Left kidney (tissue), 2 donors: ENCODE data around the gene CYP11A1. TPM values are rescaled to one million over a fixed set of nuclear protein-coding genes. Genes with fewer than 3 reads are reported as not detected.

Experiments used
- DNase-seq: peaks from one replicate; pipeline ENCODE4 v3.0.0-alpha.2; 2013
- polyA plus RNA-seq: library from polyadenylated mRNA; unstranded; fragments of 120-200 nt; gene quantifications from one replicate; pipeline ENCODE4 v1.2.1, GENCODE V29; 2013; ENCODE audit not compliant: insufficient read length

The CYP11A1 gene
- polyA plus RNA-seq, 1 donor = 1.2 TPM

DNA sequence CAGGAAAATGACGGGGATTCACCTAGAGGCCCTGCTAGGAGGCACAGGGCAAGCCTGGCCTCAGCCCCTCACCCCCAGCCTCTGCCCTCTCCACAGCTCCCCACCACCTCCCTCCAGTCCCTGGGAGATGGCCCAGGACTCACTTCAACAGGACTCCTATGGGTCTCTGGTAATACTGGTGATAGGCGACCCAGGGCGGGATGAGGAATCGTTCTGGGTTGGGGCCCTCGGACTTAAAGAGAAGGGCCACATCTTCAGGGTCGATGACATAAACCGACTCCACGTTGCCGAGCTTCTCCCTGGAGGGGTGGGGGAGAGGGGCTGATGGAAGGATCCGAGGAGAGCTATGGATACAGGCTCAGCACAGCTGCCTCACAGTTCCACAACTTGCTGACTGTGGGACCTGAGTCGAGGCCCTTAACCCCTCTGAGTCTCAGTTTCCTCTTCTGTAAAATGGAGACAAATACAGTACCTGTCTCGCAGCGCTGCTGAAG, 19.6 kb downstream of the CYP11A1 start:
- DNase-seq = no peak

DNA sequence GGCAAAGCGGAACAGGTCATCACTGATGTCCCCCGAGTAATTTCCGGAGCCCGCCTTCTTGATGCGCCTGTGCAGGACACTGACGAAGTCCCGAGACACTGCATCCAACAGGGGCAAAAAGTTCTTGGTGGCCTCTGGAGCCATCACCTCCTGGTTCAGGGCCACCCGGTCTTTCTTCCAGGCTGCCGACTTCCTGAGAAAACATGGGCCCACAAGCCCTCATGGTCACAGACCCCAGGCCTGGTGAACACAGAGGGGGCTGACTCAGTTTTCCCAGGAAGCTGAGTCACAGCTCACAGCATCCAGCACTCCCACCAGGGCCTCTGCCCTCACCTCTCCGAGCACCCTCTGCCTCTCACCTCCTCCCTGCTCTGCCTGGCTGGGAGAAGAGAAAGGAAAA, 22.4 kb downstream of the CYP11A1 start:
- DNase-seq = no peak

DNA sequence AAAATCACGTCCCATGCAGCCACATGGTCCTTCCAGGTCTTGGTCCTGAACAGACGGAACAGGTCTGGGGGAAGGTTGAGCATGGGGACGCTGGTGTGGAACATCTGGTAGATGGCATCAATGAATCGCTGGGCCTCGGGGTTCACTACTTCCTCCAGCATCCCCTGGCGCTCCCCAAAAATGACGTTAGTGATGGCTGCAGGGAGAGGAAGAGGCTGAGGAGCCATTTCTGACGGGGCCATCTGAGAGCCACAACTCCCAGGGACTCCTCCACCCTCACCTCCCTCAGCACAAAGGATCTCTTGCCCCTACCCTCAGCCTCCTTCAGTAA, 23.7 kb downstream of the CYP11A1 start:
- DNase-seq = no peak

DNA sequence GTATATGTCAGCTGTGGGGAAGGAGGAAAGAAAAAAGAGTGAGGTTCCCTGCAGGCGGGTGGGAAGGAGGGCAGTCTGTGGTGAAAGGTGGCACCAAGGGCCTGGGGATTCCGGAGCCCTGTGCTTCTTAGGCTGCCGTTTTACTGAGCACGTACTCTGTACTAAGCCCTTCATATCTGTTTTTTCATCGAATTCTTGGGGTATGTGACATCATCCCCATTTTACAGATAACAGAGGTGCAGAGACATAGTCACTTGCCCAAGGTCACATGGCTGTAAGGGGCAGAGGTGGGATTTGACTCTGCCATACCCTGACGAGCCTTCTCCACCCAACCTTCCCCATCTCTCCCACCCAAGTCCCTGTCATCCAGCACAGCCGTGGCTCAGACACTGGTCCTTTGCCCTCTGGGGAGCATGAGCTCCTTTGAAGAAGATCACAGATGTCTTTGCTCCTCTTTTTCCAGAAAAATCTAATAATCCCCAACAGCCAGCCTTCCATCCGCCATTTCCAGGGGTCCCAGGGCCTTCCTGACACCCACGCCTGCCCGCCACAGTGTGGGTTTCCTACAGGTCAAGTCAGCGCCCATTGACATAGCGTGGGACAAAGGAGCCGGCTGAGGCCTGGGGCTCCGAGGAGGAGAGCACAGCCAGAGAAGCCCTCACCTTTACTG, 24.2 kb downstream of the CYP11A1 start:
- DNase-seq = no peak

DNA sequence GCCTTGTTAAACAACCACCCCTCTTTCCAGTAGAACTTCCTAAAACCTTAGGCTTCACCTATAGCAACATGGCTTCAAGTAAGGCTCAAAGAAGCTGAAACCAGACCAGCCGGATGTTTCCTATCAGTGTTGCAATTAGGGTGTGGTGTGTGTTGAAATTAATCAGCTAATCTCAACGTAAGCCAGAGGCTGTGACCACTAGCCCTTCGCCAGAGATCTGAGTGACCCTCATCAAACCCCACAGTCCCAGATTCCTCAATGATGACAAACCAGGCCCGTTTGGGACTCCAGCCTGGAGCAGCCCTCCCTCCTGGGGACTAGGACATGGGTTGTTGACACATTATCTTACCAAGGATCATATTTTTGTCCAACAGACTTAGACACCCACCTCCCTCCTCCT, 27.3 kb downstream of the CYP11A1 start:
- no peak for DNase-seq

DNA sequence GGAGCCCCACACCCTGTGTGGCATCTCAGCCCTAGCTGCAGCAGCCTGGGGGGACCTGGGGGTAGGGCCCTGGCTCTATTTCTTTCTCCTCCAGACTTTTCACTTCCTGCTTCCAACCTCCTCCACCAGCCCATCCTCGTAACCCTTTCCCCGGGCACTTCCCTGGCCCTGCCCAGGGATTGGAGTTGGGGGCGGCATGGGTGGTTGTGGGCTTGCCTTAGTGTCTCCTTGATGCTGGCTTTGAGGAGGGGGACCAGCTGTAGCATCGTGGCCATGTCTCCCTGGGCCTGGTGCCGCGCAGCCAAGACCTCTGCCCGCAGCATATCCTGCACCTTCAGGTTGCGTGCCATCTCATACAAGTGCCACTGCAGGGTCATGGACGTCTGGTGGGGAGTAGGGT, 28.1 kb downstream of the CYP11A1 start:
- no peak for DNase-seq

DNA sequence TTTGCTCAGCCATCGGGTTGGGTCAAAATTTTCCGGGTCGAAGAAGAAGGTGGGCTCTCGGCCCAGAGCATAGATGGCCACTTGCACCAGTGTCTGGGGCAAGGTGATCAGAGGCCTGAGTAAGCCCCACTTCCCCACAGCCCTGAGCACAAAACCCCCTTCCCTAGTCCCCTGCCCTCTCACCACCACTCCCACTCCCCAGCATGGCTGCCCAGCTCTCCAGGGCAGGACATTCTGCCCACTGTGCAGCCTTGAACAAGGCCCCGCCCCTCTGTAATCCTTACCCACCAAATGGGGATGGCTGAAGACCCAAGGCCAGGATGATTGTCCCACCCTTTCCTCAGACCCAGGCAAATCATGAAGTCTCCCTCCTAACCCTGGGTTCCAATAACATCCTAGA, 28.8 kb downstream of the CYP11A1 start:
- no peak for DNase-seq

DNA sequence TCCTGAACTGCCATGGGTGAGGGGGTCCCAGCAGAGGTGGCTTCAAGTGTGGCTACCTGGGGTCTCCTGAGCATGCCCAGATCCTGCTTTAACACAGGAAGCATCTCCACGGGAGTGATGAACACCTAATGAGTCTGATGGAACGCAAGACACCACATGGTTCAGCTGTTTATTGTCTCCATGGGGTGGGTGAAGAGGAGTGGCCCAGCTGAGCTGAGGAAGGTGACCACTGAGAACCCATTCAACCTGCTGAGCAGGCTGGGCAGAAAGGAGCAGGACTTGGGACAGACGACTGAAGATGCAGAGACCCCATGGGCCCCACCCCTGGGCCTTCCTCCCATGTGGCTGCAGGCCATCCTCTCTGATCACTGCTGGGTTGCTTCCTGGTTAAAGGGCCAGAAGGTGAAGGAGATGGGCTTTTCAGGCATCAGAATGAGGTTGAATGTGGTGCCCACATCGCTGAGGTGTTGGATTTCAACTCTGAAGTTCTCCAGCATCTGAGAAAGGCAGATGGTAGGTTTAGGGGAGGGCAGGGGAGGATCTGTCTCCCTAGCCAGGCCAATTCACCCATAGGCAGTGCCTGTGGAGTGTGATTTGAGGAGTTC, 29.7 kb downstream of the CYP11A1 start:
- DNase-seq = no peak

DNA sequence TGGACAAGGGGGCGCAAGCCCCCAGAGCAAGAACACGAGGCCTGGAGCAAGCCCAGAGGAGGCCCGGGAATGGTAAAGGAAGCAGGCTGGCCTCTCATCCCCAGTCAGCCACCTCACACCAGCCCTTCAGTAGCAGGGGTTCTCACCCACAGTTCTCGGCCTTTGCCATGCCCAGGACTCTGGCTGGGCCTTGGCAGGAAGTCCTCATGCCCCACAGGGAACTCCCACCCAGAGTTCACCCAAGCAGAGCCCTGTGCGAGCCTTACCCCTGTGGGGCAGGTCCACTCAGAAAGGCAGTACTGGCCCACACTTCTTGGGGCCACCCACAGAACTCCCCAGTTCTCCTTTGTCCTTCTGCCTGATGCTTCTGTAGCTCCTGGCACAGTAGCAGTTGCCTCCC, 30.3 kb downstream of the CYP11A1 start:
- DNase-seq = no peak

DNA sequence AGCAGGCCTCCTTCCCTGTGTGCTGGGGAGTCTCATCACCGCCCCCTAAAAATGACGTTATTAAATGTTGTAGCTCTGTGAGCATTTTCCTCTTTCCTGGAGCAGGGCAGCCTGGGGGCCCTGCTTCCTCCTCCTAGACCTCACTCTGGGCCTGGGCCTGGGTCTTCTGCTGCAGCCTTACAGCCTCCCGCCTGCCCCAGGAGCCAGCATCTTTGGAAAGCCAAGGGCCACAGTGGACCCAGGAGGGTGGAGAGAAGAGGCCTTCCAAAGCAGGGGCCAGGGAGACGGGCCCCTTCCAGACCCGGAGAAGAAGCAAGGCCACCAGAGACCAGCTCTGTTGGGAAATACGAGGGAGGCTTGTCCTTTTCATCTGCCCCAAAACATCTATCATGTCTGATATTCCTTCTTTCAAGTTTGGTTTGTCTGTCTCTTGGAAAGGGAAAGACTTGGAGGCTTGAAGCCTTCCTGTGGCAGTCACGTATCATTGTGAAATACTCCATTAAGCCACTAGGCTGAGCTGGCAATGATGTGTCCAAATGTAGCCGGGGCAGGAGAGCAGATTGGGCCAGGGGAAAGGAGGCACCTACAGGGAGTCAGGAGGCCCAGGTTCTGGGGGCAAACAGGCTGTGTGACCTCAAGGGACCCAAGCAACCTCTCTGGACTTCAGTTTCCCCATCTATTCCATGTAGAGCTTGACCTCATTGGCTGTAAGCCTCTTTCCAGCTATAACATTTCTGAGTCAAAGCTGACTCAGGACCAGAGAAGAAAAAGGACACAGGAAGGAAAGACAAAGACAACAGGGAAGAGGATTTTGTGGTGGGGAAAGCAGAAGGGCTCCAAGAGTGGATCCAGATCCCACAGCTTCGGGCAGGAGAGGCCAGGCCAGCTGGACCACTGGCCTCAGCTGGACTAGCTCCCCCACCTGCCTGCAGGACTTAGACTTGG, 31.1 kb downstream of the CYP11A1 start:
- DNase-seq = no peak

DNA sequence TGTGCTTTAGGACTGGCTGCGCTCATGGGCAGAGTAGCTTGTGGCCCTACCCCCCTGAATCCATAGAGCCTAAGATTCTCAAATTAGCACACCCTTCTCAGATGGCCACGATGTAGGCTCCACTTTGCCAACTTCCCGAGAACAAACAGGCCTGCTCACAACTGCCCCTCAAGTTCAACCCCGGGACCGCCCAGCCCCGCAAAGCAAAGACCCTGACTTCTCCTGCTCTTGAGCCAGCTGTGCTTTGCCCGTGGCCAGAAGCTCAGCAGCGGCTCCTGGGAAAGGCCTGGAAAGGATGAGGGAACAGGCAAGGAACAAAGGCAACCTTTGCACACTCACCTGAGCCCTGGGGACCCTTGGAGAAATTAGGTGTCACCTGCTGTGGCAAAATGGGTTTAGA, 32.0 kb downstream of the CYP11A1 start:
- no peak for DNase-seq

DNA sequence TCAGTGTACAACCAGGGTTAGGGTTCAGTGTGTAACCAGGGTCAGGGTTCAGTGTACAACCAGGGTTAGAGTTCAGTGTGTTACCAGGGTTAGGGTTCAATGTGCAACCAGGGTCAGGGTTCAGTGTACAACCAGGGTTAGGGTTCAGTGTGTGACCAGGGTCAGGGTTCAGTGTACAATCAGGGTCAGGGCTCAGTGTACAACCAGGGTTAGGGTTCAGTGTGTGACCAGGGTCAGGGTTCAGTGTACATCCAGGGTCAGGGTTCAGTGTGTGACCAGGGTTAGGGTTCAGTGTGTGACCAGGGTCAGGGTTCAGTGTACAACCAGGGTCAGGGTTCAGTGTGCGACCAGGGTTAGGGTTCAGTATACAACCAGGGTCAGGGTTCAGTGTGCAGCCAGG, 33.3 kb downstream of the CYP11A1 start:
- no peak for DNase-seq

DNA sequence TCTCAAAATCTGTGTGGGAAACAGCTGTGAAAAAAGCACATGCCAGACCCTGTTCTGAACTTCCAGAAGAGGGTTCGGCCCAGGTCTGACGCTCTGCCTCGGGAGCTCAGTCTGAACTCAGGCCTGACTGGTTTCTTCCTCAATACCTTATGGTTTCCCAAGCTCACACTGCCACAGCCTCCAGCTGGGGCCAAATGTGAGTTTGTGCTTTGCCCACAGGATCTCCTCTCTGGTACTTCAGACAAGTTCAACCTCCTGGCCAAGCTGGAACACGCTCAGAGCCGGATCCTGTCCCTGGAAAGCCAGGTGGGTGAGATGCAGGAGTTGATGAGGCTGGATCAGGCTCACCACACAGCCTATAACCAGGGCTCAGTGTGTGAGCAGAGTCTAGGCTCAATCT, 33.8 kb downstream of the CYP11A1 start:
- no peak for DNase-seq

DNA sequence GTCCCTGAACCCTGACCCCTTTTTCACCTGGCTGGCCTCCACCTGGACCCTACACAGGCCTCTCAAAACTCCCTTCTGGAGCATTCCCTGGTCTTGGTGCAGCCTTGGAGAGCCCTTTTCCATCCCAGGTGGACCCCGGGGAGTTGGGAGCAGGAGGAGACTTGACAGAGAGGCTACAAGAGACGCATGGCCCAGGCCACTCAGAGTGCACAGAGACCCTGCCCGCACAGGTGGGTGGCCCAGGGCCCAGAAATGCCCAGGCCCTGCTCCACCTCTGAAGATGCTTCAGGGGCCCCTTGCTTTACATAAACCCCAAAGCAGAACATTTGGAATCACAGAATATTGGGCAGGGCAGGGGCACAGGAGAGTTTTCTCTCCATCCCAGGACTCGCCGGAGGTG, 34.4 kb downstream of the CYP11A1 start:
- DNase-seq = no peak

DNA sequence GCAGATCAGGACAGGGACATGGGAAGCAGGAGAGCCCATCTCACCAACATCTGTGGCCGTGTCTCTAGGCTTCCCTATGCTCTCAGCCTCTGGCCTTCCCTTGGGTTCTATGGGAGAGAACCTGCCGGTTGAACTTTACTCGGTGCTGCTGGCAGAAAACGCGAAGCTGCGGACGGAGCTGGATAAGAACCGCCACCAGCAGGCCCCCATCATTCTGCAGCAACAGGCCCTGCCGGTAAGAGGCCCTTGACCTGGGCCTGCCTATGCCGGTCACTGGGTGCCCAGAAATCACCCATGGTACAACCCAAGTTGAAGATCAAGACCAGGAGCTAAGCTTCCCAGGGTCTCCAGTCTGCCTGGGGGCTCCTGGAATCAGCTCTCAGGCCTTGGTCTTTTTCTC, 34.8 kb downstream of the CYP11A1 start:
- DNase-seq = no peak

DNA sequence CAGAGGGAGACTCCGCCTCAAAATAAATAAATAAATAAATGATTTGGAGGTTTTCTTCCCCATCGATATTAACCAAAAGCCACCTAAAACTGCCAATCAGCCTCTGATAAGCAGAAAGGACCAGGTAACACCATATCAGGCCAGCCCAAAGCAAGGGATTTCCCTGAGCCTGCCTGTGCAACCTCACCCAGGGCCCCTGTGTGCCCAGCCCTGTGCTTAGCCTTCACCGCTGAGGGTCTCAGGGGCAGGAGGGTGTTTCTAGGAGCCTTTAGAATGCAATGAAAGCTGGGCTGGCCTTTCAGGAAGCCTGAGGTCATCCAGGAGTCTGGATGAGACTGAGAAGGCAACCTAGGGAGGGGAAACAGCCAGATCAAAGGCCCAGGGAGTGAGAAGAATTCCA, 35.4 kb downstream of the CYP11A1 start:
- DNase-seq = no peak

DNA sequence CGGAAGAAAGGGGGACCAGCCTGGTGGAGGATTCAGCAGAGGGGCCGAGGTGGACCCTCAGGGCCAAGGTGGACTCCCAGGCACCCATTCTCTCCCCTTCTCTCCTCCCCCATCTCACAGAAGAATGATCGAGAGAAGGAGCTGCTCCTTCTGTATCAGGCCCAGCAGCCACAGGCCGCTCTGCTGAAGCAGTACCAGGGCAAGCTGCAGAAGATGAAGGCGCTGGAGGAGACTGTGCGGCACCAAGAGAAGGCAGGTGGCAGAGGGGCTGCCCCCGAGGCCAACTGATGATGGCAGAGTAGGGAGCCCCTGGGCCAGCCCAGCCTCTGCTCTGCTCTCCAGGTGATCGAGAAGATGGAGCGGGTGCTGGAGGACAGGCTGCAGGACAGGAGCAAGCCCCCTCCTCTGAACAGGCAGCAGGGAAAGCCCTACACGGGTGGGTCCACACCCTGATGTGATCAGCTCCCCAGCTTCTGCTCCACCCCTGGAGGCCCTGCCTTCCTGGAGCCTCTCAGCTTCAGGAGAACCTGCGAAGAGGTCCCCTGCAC, 36.5 kb downstream of the CYP11A1 start:
- DNase-seq = no peak

DNA sequence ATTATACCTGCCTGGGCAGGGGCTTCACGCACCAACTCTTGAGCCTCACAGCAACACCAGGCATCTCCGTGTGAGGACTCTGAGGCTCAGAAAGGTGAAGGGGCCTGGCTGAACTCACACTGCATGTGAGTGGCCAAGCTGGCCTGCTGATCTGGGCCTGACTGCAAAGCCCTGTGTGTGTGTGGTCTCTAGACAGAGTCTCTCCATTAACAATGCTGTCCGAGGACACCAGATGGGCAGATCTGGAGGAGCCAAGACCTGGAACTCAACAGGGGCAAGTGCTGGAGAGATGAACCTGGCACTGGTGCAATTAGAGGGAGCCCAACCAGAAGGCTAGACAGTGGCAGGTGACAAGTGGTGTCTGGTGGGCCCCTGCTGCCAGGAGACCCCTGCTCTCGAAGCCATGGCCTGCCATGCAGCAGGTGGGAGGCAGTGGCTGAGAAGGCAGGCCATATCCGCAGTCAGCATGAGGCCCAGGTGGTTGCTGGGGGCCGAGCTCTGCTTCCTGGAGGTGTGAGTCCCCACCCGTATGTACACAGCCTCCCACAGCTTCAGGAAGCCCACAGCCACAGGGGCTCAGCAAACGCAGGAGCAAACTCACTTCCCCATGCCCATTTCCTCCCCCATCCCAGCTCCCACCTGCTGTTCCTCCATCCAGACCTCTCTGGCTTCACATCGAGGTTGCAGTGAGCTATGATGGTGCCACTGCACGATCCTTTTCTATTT, 39.0 kb downstream of the CYP11A1 start:
- DNase-seq = no peak

DNA sequence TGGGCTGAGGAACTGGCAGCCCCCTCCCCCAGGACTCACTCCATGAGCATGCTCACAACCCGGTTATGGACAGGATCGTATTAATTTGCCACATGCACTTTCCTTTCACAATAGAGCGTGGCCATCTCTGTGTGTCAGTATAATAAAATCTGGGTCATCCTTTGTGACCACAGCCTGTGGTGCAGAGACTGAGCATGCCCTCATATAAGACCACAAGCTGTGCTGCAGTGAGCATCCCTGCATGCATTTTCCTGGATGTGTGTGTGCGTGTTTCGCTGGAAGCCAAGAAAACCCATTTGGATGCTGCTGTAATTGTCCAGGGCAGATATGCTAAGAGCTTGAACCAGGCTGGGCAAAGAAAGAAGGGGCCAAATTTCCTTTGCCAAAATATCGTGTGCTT, 39.7 kb downstream of the CYP11A1 start:
- no peak for DNase-seq

DNA sequence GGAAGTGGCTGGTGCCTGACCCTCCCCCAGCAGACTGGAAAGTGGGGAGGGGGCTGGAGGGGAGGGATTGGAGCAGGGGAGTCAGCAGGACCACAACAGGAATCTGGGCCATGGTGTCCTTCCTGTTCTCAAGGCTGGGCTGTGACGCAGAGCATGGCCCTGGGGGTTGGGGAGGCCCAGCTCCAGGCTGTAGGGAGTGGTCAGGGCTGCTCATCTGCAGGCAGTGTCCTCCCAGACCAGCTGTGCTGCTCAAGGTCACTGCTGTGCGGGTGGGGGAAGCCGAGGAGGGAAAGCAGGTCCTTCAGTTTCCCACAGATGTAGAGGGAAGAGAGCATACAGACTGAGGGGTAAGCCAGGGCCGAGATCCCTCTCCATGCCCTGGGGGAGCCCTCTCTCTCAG, 40.7 kb downstream of the CYP11A1 start:
- no peak for DNase-seq

DNA sequence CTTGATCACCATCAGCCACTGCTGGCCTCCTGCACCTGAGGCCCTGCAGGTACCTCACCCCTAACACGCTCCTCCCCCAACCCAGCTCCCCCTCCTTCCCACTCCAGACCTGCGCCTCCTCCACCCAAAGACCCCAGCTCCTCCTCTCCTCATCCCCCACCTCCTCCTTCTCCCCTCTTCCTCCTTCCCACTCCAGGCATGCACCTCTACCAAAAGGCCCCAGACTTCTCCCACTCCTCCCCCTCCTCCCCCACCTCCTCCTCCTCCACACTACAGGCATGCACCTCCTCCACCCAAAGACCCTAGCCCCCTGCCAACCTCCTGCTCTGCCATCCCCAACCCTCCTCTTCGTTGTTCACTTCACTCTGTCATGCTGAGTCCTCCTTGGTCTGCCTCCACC, 42.7 kb downstream of the CYP11A1 start:
- DNase-seq = no peak

DNA sequence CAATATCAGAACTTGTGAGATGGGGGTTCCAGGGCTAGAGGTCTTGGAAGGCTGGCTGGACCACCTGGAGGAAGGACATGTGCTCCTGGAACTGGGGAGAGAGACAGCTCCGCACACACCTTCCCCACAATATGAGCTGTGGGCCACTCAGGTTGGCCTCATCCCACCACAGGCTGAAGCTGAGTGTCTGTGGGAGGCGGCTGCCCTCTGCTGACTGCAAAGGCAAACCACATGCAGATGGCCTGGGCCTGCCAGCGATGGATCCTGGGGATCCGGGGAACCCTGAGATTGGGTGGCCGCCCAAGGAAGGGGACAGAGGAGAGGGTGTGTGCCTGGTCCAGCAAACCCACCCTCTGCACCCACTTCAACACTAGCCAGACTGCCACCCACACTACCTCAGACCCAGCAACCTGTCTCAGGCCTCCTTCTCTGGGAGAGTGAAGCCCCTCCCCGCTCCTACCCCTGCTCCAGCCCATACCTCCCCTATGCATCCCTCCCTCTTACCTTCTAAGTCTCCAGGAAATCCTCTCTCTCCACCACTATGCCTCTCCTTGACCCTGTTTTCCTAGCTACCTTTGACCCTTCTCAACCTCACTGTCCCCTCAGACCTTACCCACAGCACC, 44.8 kb downstream of the CYP11A1 start:
- DNase-seq = no peak
